Fibroblast of skin of back (primary cell): ENCODE data around the gene CCNG2.

Source experiments
- DNase-seq: peaks from one replicate; pipeline ENCODE4 v3.0.0-alpha.2; 2013

CCNG2 gene

GRCh38 chr4:77204621-77205020 lies 47.6 kb downstream of the CCNG2 start:
- peak; percentile 8 for DNase-seq

- no peak for DNase-seq
These were observed 52.0 kb downstream of the CCNG2 start for GRCh38 chr4:77209012-77209411.

- DNase-seq: no peak
These were observed 52.9 kb downstream of the CCNG2 start for GRCh38 chr4:77209936-77210335.

GRCh38 chr4:77215107-77215506 lies 58.1 kb downstream of the CCNG2 start:
- no peak for DNase-seq

GRCh38 chr4:77217526-77217925 lies 60.5 kb downstream of the CCNG2 start:
- no peak for DNase-seq

- no peak for DNase-seq
These were observed 62.3 kb downstream of the CCNG2 start for GRCh38 chr4:77219266-77219665.
